OCI-LY1 (cell line): Measurements from ENCODE around the gene ALOX15.

ENCODE experiments used
- EZH2 ChIP-seq: fragments of 200-600 bp; sonication (generic), shearing (Covaris generic); IDR thresholded peaks from 2 replicates; pipeline ENCODE4 v1.8.0; 2017; ENCODE audit warnings: borderline replicate concordance, mixed run types, mild to moderate bottlenecking, antibody characterized with exemption, low read length, moderate library complexity, mixed read lengths
- TF ChIP-seq, protein P1 (sequence below): fragments of 200-600 bp; sonication (generic), shearing (Covaris generic); IDR thresholded peaks from 2 replicates; pipeline ENCODE4 v1.5.1; 2017; ENCODE audit warnings: mild to moderate bottlenecking, antibody characterized with exemption, low read length, moderate library complexity, mixed read lengths

GRCh38 chr17:4678448-4679026 lies 37.1 kb upstream of the ALOX15 start:
- TF ChIP-seq, protein P1, sequence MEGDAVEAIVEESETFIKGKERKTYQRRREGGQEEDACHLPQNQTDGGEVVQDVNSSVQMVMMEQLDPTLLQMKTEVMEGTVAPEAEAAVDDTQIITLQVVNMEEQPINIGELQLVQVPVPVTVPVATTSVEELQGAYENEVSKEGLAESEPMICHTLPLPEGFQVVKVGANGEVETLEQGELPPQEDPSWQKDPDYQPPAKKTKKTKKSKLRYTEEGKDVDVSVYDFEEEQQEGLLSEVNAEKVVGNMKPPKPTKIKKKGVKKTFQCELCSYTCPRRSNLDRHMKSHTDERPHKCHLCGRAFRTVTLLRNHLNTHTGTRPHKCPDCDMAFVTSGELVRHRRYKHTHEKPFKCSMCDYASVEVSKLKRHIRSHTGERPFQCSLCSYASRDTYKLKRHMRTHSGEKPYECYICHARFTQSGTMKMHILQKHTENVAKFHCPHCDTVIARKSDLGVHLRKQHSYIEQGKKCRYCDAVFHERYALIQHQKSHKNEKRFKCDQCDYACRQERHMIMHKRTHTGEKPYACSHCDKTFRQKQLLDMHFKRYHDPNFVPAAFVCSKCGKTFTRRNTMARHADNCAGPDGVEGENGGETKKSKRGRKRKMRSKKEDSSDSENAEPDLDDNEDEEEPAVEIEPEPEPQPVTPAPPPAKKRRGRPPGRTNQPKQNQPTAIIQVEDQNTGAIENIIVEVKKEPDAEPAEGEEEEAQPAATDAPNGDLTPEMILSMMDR = no peak
- no peak for TF ChIP-seq EZH2
